GM12875 (cell line): ENCODE measurements around the gene TM4SF20.

ENCODE experiments used
- H3K4me3 ChIP-seq: one replicate; pipeline ENCODE4 v1.5.1; 2011; ENCODE audit warnings: low read depth, low read length, control low read depth
- CTCF ChIP-seq: IDR thresholded peaks from 2 replicates; pipeline ENCODE4 v1.5.1; 2011; ENCODE audit warnings: low read depth, mild to moderate bottlenecking, control low read depth, inconsistent platforms, low read length, moderate library complexity, borderline replicate concordance; ENCODE audit not compliant: insufficient read depth

TM4SF20 gene

DNA sequence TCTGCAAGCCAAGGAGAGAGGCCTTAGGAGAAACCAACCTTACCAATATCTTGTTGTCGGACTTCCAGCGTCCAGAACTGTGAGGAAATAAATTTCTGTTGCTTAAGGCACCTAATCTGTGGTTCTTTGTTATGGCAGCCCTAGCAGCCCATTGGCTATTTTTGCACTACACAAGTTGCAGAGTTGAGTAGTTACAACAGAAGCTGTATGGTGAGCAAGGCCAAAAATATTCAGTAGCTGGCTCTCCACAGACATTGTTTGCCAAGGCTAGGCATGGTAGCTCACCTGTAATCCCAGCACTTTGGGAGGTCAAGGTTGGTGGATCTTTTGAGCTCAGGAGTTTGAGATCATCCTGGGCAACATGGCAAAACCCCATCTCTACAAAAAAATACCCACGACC is 35.7 kb upstream of the TM4SF20 start:
- no peak overlapping the region for H3K4me3 ChIP-seq
- no peak for TF ChIP-seq CTCF

GRCh38 chr2:227413371-227413770 is 34.3 kb upstream of the TM4SF20 start:
- no peak overlapping the region for H3K4me3 ChIP-seq
- no peak for TF ChIP-seq CTCF

GRCh38 chr2:227412877-227413276 is 33.8 kb upstream of the TM4SF20 start:
- TF ChIP-seq CTCF, result no peak
- no peak overlapping the region for H3K4me3 ChIP-seq

- no peak for TF ChIP-seq CTCF
- no peak overlapping the region for H3K4me3 ChIP-seq
These were observed 32.9 kb upstream of the TM4SF20 start for GRCh38 chr2:227411990-227412350.

- no peak for TF ChIP-seq CTCF
- no peak overlapping the region for H3K4me3 ChIP-seq
These were observed 32.3 kb upstream of the TM4SF20 start for GRCh38 chr2:227411320-227411989.

GRCh38 chr2:227410191-227410590 is 31.1 kb upstream of the TM4SF20 start:
- no peak for TF ChIP-seq CTCF

DNA sequence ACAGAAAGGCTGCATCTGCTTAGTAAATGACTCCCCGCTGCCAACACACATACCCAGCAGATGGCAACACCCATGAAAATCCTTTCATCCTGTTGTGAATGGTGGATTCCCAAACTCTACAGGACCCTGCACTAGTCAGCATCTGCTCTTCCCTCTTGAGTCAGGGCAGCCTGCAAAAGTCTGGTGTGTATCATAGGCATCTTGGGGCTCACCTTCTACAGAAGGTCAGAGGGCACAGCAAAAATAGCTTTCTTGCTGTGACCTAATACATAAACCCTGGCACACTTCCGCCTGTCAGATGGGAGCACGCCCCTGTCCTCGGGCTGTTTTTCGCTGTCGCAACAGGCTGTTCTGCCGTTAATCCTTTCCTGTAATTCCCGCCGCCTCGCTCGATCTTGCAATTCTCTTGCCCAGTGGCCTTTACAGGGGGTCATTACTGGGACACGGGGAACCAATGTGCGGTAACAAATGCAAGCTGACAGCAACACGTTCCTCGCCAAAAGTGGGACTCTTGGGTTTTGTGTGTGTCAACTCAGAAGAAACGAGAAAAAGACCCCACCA is 28.6 kb upstream of the TM4SF20 start:
- no peak for TF ChIP-seq CTCF
- no peak overlapping the region for H3K4me3 ChIP-seq

More at GRCh38 chr2:227410191-227410590, 31.1 kb upstream of the TM4SF20 start:
- no peak overlapping the region for H3K4me3 ChIP-seq
